Stimulated activated CD8-positive, alpha-beta memory T cell treated with anti-CD3 and anti-CD28 coated beads, Interleukin-7, amount 100 ng/mL, for 1 hour (primary cell): ENCODE measurements around the gene OR10A4.
"Not testable (repeated sequence)": the region's sequence is repeated elsewhere in the genome, so short reads cannot be mapped to it uniquely, and the experiment has no call there.

ENCODE experiments used
- DNase-seq, 2 donors: peaks; one replicate each; pipeline ENCODE4 v3.0.0-alpha.2; 2020; ENCODE audit warnings: low read depth in 2 of 2

Gene OR10A4

DNA sequence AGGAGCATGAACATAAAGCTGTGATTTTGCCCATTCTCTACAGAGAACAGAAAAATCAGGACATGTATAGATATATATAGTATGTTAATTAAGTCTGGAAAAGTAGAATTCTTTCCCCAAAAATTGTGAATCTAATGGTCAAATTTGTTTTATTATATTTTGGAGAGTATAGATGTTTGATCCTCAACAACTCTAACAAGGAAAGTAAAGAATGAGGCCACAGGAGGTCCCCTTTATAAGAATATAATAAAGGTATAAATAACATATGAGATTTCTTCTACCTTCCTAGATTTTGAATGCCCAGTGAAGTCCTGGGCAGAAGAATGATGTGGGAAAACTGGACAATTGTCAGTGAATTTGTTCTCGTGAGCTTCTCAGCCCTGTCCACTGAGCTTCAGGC lies at the start of gene OR10A4:
TSS of gene OR10A4 (plus strand) at position 301 of the 400 bp plus-strand sequence. CDS start at position 324, 23 bp downstream.
- no peak for DNase-seq

DNA sequence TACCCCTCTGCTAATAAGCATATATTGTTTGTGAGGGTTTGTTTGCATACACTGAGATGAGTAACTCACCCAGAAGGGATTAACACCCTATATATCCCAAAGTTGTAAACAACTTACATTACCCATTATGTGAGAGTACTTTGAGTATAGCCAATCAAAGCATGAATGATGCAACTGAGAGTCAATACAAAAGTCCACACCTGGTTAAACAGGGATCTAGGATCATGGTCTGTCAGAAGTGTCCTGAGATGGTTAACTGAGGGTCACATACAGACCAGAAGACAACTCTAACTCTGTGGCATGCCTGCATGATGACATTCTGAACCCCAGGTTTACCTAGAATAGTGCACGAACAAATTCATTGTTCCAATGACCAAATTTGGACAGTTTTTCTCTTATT lies 48.3 kb upstream of the OR10A4 start:
- no peak for DNase-seq

- no peak for DNase-seq
Measured at GRCh38 chr11:6833356-6833755, 43.1 kb upstream of the OR10A4 start.

- no peak for DNase-seq
Measured at GRCh38 chr11:6834021-6834420, 42.4 kb upstream of the OR10A4 start.

DNA sequence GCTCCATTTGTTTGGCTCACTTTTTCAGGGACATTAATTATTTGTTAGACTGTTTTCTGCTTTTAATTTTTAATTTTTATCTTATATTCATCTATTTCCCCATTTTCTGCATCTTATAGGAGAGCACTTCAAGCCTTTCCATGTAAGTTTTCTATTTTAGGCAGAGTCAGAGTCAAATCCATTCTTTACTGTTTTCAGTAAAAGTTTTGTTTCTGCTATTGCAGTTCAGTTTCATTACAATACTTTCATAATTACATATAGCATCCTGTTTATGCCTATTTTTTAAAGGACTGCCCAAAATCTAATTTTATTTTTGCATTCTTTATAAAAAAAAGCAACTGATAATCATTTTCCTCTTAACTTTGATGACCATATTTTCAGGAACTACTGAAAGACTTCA lies 34.7 kb upstream of the OR10A4 start:
- no peak for DNase-seq

DNA sequence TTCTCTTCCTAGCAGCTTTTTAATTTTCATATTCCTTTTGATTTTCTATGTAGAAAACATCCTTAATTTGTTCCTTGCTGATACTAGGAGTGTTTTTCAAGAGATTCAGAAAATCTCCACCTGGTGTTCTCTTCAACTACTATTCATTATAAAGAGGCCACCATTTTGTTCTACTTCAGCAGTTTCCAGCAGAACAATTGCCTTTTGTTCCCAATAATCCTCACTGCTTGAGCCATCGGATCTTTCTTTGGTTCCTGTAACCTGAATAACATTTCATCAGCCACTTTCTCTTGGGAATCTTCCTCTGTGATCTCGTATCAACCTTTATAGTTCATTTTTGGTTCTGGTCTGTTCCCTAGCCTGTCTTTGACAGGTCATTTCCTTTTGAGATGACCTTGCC lies 32.8 kb upstream of the OR10A4 start:
- no peak for DNase-seq

- DNase-seq, result no peak
Measured at GRCh38 chr11:6844356-6844755, 32.1 kb upstream of the OR10A4 start.

DNA sequence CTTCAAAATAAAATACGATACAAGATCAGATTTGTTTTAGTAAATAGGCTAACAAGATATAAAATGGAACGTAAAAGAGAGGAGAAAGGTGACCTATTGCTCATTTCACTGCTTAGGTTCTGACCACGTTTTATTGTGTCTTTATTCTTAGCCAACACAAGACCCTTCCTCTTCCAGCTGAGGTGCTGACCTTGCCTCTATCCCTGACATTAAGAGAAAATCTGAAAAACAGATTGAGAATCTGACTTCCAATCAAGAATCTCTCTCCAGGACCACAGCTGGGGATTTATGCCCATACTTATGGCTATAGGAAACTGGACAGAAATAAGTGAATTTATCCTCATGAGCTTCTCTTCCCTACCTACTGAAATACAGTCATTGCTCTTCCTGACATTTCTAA lies 31.0 kb upstream of the OR10A4 start, which contains the start of gene OR10A5:
TSS of gene OR10A5 (plus strand) at position 301 of the 400 bp plus-strand sequence. CDS start at position 301, 0 bp downstream.
- no peak for DNase-seq

- no peak for DNase-seq
Measured at GRCh38 chr11:6850526-6850925, 25.9 kb upstream of the OR10A4 start.

- not testable (repeated sequence) for DNase-seq
Measured at GRCh38 chr11:6854801-6855200, 21.6 kb upstream of the OR10A4 start.

DNA sequence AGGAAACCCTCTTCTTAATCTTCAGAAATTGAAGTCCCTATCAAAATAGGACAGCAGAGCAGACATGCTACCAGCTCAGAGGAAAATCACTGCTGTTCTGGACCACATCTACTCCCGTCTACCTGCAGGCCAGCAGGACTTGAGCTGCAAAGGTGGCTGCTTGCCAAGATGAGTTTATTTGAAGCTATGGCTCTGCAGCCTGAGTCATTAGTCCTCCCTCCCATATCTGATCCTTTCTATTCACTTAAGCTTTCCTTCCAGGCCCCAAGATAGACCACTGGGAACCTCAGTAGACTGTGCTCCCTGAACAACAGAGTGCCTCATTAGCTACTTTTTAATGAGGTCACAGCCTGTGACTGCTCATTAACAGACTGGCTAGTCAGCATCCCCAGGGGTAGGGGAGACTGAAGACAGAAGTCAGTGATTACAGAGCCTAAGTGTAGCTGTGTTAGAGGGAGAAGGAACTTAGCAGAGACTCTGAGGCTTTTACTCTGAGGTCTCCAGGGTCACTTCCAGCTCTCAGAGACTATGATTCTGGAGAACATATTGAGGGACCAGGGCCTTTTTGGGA lies 20.4 kb upstream of the OR10A4 start:
- DNase-seq, result no peak

DNA sequence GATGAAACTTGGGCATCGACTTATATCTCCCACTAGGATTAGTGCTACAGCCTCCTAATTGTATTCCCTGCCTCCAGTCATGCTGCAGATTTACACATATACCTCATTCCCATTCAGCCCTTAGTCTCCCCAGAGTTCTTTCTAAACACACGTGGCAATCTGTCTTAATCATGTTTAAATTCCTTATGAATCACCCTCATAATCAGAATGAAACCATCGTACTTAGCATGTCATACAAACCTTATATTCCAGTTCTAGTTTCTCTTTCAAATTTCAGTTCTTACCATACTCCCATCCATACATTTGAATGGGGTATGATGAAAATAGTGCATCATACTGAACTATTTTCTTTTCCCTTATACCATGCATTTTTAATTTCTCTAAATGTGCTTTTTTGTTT lies 19.6 kb upstream of the OR10A4 start:
- no peak for DNase-seq

DNA sequence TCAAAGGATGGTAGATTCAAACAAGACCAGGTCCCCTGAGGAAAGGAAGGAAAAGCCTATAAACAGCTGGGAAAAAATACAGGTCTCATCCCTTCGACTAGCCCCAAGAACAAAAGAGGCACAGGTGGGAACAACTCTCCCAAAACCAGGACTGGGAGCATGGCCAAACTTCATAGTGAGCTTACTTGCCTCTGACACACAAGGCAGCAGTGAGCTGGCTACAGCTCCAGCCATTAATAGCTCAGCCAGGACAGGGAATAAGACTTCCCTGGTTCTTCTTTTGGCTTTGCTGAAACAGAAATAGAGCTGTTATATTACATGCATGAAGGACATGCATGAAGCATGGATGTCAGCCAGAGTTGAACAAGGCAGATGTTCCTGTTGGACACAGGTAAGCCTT lies 13.5 kb upstream of the OR10A4 start, which contains the start of gene OR10A2:
TSS of gene OR10A2 (plus strand) at position 97 of the 400 bp plus-strand sequence. CDS start 6,698 bp downstream, outside the sequence.
- no peak for DNase-seq

- no peak for DNase-seq
Measured at GRCh38 chr11:6864438-6864837, 12.0 kb upstream of the OR10A4 start.

DNA sequence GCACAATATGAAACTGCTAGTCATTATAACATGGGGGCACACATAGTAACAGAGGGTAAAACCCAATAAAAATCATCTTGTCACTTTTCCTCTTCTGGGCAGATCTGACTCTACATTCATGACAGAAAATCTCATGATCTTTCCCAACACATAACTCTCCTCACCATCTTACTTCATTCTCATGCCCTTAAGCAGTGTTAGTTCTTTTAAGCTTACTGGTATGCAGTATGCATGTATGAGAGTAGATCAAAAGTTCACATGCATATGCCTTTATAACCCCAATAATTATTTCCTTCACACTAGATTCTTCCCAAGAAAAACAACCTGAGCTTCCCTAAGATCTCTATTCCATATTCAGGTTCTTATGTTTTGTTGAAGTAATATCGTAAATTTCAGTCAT lies 5.1 kb upstream of the OR10A4 start:
- DNase-seq, result no peak

- DNase-seq, result no peak
Measured at GRCh38 chr11:6875761-6876160, 664 bp upstream of the OR10A4 start.

DNA sequence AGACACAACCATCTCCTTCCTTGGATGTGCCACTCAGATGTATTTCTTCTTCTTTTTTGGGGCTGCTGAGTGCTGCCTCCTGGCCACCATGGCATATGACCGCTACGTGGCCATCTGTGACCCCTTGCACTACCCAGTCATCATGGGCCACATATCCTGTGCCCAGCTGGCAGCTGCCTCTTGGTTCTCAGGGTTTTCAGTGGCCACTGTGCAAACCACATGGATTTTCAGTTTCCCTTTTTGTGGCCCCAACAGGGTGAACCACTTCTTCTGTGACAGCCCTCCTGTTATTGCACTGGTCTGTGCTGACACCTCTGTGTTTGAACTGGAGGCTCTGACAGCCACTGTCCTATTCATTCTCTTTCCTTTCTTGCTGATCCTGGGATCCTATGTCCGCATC lies 489 bp downstream of the OR10A4 start:
- no peak for DNase-seq

- no peak for DNase-seq
Measured at GRCh38 chr11:6882751-6883150, 6.3 kb downstream of the OR10A4 start.

DNA sequence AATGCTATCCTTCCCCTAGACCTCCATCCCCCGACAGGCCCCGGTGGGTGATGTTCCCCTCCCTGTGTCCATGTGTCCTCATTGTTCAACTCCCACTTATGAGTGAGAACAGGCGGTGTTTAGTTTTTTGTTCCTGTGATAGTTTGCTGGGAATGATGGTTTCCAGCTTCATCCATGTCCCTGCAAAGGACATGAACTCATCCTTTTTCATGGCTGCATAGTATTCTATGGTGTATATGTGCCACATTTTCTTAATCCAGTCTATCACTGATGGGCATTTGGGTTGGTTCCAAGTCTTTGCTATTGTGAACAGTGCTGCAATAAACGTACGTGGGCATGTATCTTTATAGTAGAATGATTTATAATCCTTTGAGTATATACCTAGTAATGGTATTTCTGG lies 11.3 kb downstream of the OR10A4 start:
- not testable (repeated sequence) for DNase-seq

GRCh38 chr11:6888830-6889229 lies 12.4 kb downstream of the OR10A4 start:
- DNase-seq, result no peak

GRCh38 chr11:6889835-6890234 lies 13.4 kb downstream of the OR10A4 start:
- DNase-seq, result no peak

DNA sequence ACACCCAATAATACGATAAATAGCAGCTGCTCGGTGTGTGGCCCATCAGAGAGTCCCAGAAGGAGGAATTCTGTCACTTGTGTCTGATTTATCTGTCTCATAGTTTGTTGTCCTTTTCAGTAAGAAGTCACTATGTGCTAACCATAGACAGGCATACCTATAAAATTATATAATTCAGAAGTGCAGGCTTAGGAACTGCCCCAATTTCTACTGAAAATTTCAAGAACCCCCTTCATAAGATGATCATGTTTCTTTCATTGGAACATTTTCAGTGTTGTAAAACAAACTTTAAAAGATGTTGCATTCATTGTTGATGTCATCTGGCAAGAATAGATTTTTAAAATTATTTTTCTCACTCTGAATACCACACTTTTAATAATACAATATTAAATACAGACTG lies 16.0 kb downstream of the OR10A4 start, which contains the start of gene OR2D2:
TSS of gene OR2D2 (minus strand) at position 101 of the 400 bp plus-strand sequence. CDS start at position 101, 0 bp downstream.
- no peak for DNase-seq

- DNase-seq, result no peak
Measured at GRCh38 chr11:6894097-6894496, 17.7 kb downstream of the OR10A4 start.

GRCh38 chr11:6895010-6895409 lies 18.6 kb downstream of the OR10A4 start:
- no peak for DNase-seq
